Transverse colon (tissue), 4 donors: Measurements from ENCODE around the gene PPM1A. TPM values are rescaled to one million over a fixed set of nuclear protein-coding genes. Genes with fewer than 3 reads are reported as not detected.
A peak's percentile ranks its signal among the peaks of the same experiment; 100 is the strongest.

Experiments
- DNase-seq: peaks from one replicate; pipeline ENCODE4 v3.0.0-alpha.2; 2019
- H3K27ac ChIP-seq, 4 donors: fragments of 200-600 bp; sonication (generic); 2 replicates each; pipeline ENCODE4 v1.5.1; 2016 to 2018; ENCODE audit warnings: inconsistent platforms in 4 of 4
- H3K27me3 ChIP-seq: fragments of 200-600 bp; sonication (generic); 2 replicates; pipeline ENCODE4 v1.5.1; 2017; ENCODE audit warnings: inconsistent platforms
- H3K36me3 ChIP-seq, 4 donors: fragments of 200-600 bp; sonication (generic); 2 replicates each; pipeline ENCODE4 v1.5.1; 2017 to 2019; ENCODE audit warnings: inconsistent platforms in 4 of 4
- H3K4me1 ChIP-seq, 4 donors: fragments of 200-600 bp; sonication (generic); 2 replicates each; pipeline ENCODE4 v1.5.1; 2017 to 2020; ENCODE audit warnings: inconsistent platforms in 4 of 4
- H3K4me3 ChIP-seq, 4 donors: fragments of 200-600 bp; sonication (generic); 1 replicate in 1 of 4; 2 replicates in 3 of 4; pipeline versions ENCODE4 v1.5.1 to v1.6.1; 2017 to 2019; ENCODE audit warnings: inconsistent platforms in 4 of 4
- H3K9me3 ChIP-seq, 2 donors: fragments of 200-600 bp; sonication (generic); 2 replicates each; pipeline ENCODE4 v1.5.1; 2017 to 2019; ENCODE audit warnings: inconsistent platforms in 2 of 2
- CTCF ChIP-seq, 5 experiments: fragments of 200-600 bp in 3 of 5; fragments of 450-650 bp in 2 of 5; sonication (generic) in 3 of 5; IDR thresholded peaks; 1 replicate in 2 of 5; 2 replicates in 3 of 5; pipeline ENCODE4 v1.5.1; 2016 to 2017; ENCODE audit warnings: antibody characterized with exemption in 5 of 5, inconsistent platforms in 3 of 5, mild to moderate bottlenecking in 2 of 5, moderate library complexity in 1 of 5
- EP300 ChIP-seq: sonication (generic); formaldehyde crosslinking; IDR thresholded peaks from one replicate; pipeline ENCODE4 v1.6.1; 2017; ENCODE audit warnings: antibody characterized with exemption, low read depth
- POLR2A ChIP-seq: fragments of 450-650 bp; IDR thresholded peaks from one replicate; pipeline ENCODE4 v1.6.1; 2016; ENCODE audit warnings: antibody characterized with exemption, mild to moderate bottlenecking, moderate library complexity
- POLR2AphosphoS5 ChIP-seq, 3 donors: sonication (generic); formaldehyde crosslinking; IDR thresholded peaks; one replicate each; pipeline ENCODE4 v1.6.1; 2016; ENCODE audit warnings: antibody characterized with exemption in 3 of 3
- WGBS, 2 donors: methylation state at CpG; one replicate each; pipeline ENCODE4 v1.1.5; 2018; ENCODE audit warnings: low coverage in 1 of 2; 5-methylcytosine and 5-hydroxymethylcytosine counted together
- in situ Hi-C, 4 donors: fragments of 200-750 bp; cut with MboI; loops; one replicate each; pipeline versions ENCODE4 v1.15.0 to v1.15.1; 2017; ENCODE audit warnings: low sequenced_read_pairs in 3 of 4, low pct_ligation_motif_present in 1 of 4, low pct_unique_long_range_greater_than_20kb in 1 of 4
- intact Hi-C: fragments of 100-400 bp; cut with DNase I; formaldehyde crosslinking; loops from one replicate; pipeline ENCODE4 v1.15.1; 2023; ENCODE audit warnings: low total_unique reads
- total RNA-seq, 4 donors: library from RNA; depleted of rRNA; stranded (reverse); fragments of >200 nt; gene quantifications; one replicate each; pipeline ENCODE4 v1.1.0, GENCODE V29; 2016

Gene PPM1A
- total RNA-seq, 4 donors from 2014 or later, result 64.0 to 146 (median 93.2) TPM

GRCh38 chr14:60249321-60250256, 568 bp downstream of the PPM1A start:
- in situ Hi-C loops, result no loop called here
- H3K27ac ChIP-seq, result peak overlapping the region; percentile 97 to 100 (median 98)
- TF ChIP-seq CTCF (IDR thresholded peaks at IDR 0.05) (no peak), POLR2AphosphoS5 (IDR thresholded peaks at IDR 0.05) (peak in 1 of 3 donors; percentile 20), POLR2A (no peak), EP300 (no peak)
- WGBS, 2 donors, result 1% methylated on average over 56 of the region's 107 CpGs; no CpG with 5 or more reads in 1 of the 2 donors
- no peaks in the 10 kb centered on the region for H3K27me3 ChIP-seq
- peak overlapping the region; percentile 86 to 98 (median 94) for H3K4me3 ChIP-seq
- no peaks in the 10 kb centered on the region for H3K9me3 ChIP-seq
- peaks cover 19 to 52% (median 46%) of the 10 kb centered on the region in 4 donors for H3K4me1 ChIP-seq
- H3K36me3 ChIP-seq, result no peaks in the 10 kb centered on the region
- intact Hi-C loops, result loop anchor here (2.0 kb wide), 1 partner anchor 159 kb away; the partner anchor contains the start of gene PCNX4
- peak; percentile 79 for DNase-seq

- no peaks in the 10 kb centered on the region for H3K36me3 ChIP-seq
- in situ Hi-C loops, result no loop called here
- 14% methylated on average over 9 of the region's 9 CpGs for WGBS, 2 donors
These were observed 1.4 kb downstream of the PPM1A start for GRCh38 chr14:60250257-60251035.

GRCh38 chr14:60251877-60252276, 2.9 kb downstream of the PPM1A start:
- no peaks in the 10 kb centered on the region for H3K36me3 ChIP-seq
- H3K4me3 ChIP-seq, result peak overlapping the region in 1 of 4 donors; percentile 97
- H3K27me3 ChIP-seq, result no peaks in the 10 kb centered on the region
- H3K4me1 ChIP-seq, result peaks cover 25 to 64% (median 49%) of the 10 kb centered on the region in 4 donors
- in situ Hi-C loops, result no loop called here
- intact Hi-C loops, result no loop called here
- H3K27ac ChIP-seq, result peak overlapping the region; percentile 61 to 100 (median 98)
- DNase-seq, result no peak
- TF ChIP-seq POLR2AphosphoS5 (IDR thresholded peaks at IDR 0.05), result no peak
- no peak for TF ChIP-seq CTCF (IDR thresholded peaks at IDR 0.05)
- TF ChIP-seq POLR2A, result no peak
- TF ChIP-seq EP300, result no peak
- no peaks in the 10 kb centered on the region for H3K9me3 ChIP-seq
- 57 to 60% methylated on average over 1 of the region's 1 CpG for WGBS, 2 donors

More at GRCh38 chr14:60250257-60251035, 1.4 kb downstream of the PPM1A start:
- no peaks in the 10 kb centered on the region for H3K27me3 ChIP-seq
- peak overlapping the region; percentile 97 to 100 (median 98) for H3K27ac ChIP-seq
- peak overlapping the region; percentile 86 to 98 (median 94) for H3K4me3 ChIP-seq
- peaks cover 19 to 55% (median 49%) of the 10 kb centered on the region in 4 donors for H3K4me1 ChIP-seq
- TF ChIP-seq POLR2A, result no peak
- TF ChIP-seq EP300, result no peak
- TF ChIP-seq POLR2AphosphoS5 (IDR thresholded peaks at IDR 0.05), result no peak
- H3K9me3 ChIP-seq, result no peaks in the 10 kb centered on the region
- DNase-seq, result peak; percentile 26
- intact Hi-C loops, result no loop called here

GRCh38 chr14:60252630-60253029, 3.6 kb downstream of the PPM1A start:
- WGBS, 2 donors, result 48 to 59% methylated on average over 2 of the region's 2 CpGs
- TF ChIP-seq POLR2A (no peak), EP300 (no peak), CTCF (IDR thresholded peaks at IDR 0.05) (no peak), POLR2AphosphoS5 (IDR thresholded peaks at IDR 0.05) (no peak)
- in situ Hi-C loops (no loop called here), intact Hi-C loops (no loop called here)
- H3K9me3 ChIP-seq, result no peaks in the 10 kb centered on the region
- H3K27ac ChIP-seq, result peak overlapping the region in 3 of 4 donors; percentile 33 to 61 (median 53)
- no peaks in the 10 kb centered on the region for H3K27me3 ChIP-seq
- no peaks in the 10 kb centered on the region for H3K36me3 ChIP-seq
- H3K4me3 ChIP-seq, result no peak overlapping the region
- peaks cover 25 to 62% (median 48%) of the 10 kb centered on the region in 4 donors for H3K4me1 ChIP-seq
- DNase-seq, result no peak
